ENCODE measurements around the gene TANGO6. TPM values are rescaled to one million over a fixed set of nuclear protein-coding genes. Genes with fewer than 3 reads are reported as not detected.

Gene TANGO6
- total and polyA plus RNA-seq, 10 of the 15 experiments (the other 5 are each of a cell fraction or from before 2014, with no cell fraction given), result 1.1 to 20.6 (median 11.0) TPM

- Histone ChIP-seq H3K36me3 (ENCODE audit: control insufficient read depth in 2 of 2, insufficient read depth in 2 of 2, low read length in 1 of 2) (peaks cover 0 to 5% of the 10 kb centered on the region in 2 experiments; a peak in 3 of 4 replicates), H3K9ac (ENCODE audit: control insufficient read depth, insufficient read depth, low read length) (no peak overlapping the region), H4K20me1 (ENCODE audit: control insufficient read depth, insufficient read depth) (no peaks in the 10 kb centered on the region), H3K27ac (ENCODE audit: control insufficient read depth, insufficient read depth) (no peak overlapping the region), H3K9me3 (replicated peaks; ENCODE audit: control insufficient read depth, insufficient read depth, low read length) (peaks cover 2% of the 10 kb centered on the region; the same call in 2 of the 3 replicates), H3K79me2 (ENCODE audit: control insufficient read depth, insufficient read depth, low read length) (no peaks in the 10 kb centered on the region), H3K4me2 (ENCODE audit: control insufficient read depth, insufficient read depth) (no peak overlapping the region), H2AFZ (ENCODE audit: control insufficient read depth, low read depth, low read length) (no peak overlapping the region), H3K4me1 (ENCODE audit: control insufficient read depth, insufficient read depth, low read length) (no peaks in the 10 kb centered on the region), H3K27me3 (replicated peaks in 1 of 2; ENCODE audit: control insufficient read depth in 2 of 2, insufficient read depth in 2 of 2, low read length in 1 of 2) (no peaks in the 10 kb centered on the region), H3K4me3 (no peak overlapping the region)
- POLR2A ChIA-PET, result no interaction called here
- in situ Hi-C loops (cut with MboI), result no loop called here
- WGBS (ENCODE audit: insufficient coverage, insufficient replicate concordance, low lambda C conversion rate, missing lambda C conversion rate), result 84% methylated on average over 6 of the region's 6 CpGs
- RAD21 ChIA-PET (ENCODE audit: unreplicated experiment), result no interaction called here
- CTCF ChIA-PET, result no interaction called here
- TF ChIP-seq JUNB (IDR thresholded peaks at IDR 0.05) (no peak), PML (IDR thresholded peaks at IDR 0.05; ENCODE audit: low read length) (no peak), ZNF622 (IDR thresholded peaks at IDR 0.05) (no peak), RUNX3 (IDR thresholded peaks at IDR 0.05; ENCODE audit: low read length) (no peak), MLLT1 (IDR thresholded peaks at IDR 0.05) (no peak), BRCA1 (IDR thresholded peaks at IDR 0.05; ENCODE audit: low read depth, low read length) (no peak), ZNF274 (IDR thresholded peaks at IDR 0.05; ENCODE audit: insufficient read depth, insufficient read length) (no peak), BACH1 (IDR thresholded peaks at IDR 0.05; ENCODE audit: borderline replicate concordance) (no peak), STAT1 (conservative IDR thresholded peaks at IDR 0.05) (no peak), IKZF1 (conservative IDR thresholded peaks at IDR 0.05) (no peak), IRF3 (IDR thresholded peaks at IDR 0.05) (no peak), ATF7 (IDR thresholded peaks at IDR 0.05; ENCODE audit: low read depth) (no peak), POLR2A (IDR thresholded peaks at IDR 0.05; ENCODE audit: low read depth, low read length) (no peak), ZNF217 (IDR thresholded peaks at IDR 0.05) (no peak), YBX1 (IDR thresholded peaks at IDR 0.05) (no peak), MYB (IDR thresholded peaks at IDR 0.05; ENCODE audit: borderline replicate concordance, low read depth, low read length) (no peak), NRF1 (conservative IDR thresholded peaks at IDR 0.05; ENCODE audit: low read depth, low read length) (no peak), ASH2L (IDR thresholded peaks at IDR 0.05; ENCODE audit: borderline replicate concordance, low read depth) (no peak), HDGF (IDR thresholded peaks at IDR 0.05) (no peak), NFYB (IDR thresholded peaks at IDR 0.05; ENCODE audit: insufficient read depth, low read depth, low read length) (no peak)
- ATAC-seq (no peak), FAIRE-seq (no peak), DNase-seq (ENCODE audit: low read depth, low spot score) (no peak)
- SMC1A ChIA-PET (ENCODE audit: uncharacterized antibody, unreplicated experiment), result no interaction called here
- intact Hi-C loops (cut with micrococcal nuclease; ENCODE audit: unreplicated experiment), result no loop called here
- BruUV-seq (replicated peaks), result no TSS peak
Measured at GRCh38 chr16:69040144-69040909, 197.0 kb downstream of the TANGO6 start.
